WI38 (cell line): Measurements from ENCODE around the gene USP17L11.
"Not testable (repeated sequence)": the region's sequence is repeated elsewhere in the genome, so short reads cannot be mapped to it uniquely, and the experiment has no call there.

Experiments
- H3K4me3 ChIP-seq: 2 replicates; pipeline ENCODE4 v1.5.1; 2011; ENCODE audit warnings: low read depth, mild to moderate bottlenecking, control low read depth, low read length

The USP17L11 gene

DNA sequence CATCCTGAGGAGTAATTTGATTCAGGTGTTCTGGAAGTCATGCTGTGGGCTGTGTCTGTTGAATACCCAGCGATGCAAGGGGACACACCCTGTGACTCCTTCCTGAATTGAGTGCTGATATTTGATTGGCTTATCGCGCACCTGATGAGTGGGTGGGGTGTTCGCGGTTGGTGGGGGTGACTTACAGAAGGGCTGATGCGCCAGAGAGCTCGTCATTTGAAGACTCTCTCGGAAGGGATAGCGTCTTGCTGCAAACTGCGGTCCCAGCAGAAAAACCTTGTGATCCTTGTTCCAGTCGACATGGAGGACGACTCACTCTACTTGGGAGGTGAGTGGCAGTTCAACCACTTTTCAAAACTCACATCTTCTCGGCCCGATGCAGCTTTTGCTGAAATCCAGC lies at the start of gene USP17L11:
USP17L11 (plus strand) TSS at position 301 of the 400 bp plus-strand sequence; CDS start at position 301, 0 bp downstream.
- not testable (repeated sequence) for H3K4me3 ChIP-seq

DNA sequence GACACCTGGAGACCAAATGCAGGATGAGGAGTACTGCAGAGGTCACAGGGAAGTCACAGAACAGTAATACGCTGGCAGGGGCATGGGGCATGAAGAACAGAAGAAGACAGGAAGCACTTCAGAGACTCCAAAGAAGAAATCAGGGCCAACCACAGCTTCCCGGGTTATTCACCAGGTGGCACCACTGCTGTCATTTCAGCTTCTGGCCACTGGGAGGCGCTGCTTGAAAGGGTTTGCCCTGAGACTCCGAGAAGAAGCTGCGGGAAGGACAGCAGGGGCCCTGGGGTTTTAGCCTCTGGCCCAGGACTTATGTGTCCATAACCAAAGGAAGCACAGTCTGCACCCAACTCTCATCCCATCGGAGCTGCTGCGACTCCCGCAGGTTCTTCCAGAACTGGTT lies 49.2 kb upstream of the USP17L11 start:
- H3K4me3 ChIP-seq, result not testable (repeated sequence)

DNA sequence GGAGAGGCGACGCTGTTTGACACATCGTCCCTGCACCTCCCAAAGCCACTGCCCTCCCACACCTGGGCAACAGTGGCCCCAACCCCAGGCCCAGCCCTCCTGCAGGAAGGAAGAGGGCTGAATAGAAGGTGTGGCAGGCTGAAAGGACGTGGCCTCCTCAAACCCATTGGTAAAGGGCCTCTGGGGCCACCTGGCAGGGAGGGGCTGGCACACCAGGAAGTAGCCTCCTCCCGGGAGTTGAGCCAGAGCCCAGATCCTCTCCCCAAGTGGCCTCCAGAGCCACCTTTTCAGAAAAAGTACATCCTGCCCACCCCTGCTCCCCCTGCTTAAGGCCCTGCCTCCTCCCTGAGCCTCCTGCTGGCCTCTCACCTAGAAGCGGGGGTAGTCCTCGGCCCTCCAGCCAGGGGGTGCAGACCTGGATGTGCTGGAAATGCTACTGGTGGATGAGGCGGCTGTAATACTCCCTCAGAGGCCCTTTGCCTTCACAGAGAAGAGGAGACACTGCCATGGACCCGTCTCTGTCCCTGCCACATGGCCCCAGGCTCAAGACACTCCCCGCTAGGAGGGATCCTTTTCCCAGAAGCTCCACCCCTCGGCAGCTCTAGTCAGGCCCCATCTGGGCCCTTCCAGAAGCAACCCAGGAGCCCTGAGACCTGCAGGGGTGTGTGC lies 45.3 kb upstream of the USP17L11 start, which contains the start of gene FAM90A26:
FAM90A26 (plus strand) TSS at position 619 of the 669 bp plus-strand sequence. CDS start 2,764 bp downstream, outside the sequence.
- H3K4me3 ChIP-seq, result not testable (repeated sequence)

- not testable (repeated sequence) for H3K4me3 ChIP-seq
These were observed 4.8 kb upstream of the USP17L11 start, which contains the start of gene USP17L10 for GRCh38 chr4:9210357-9210756. Gene USP17L10 (plus strand): TSS chr4:9210657. CDS start chr4:9210657, 0 bp downstream.

DNA sequence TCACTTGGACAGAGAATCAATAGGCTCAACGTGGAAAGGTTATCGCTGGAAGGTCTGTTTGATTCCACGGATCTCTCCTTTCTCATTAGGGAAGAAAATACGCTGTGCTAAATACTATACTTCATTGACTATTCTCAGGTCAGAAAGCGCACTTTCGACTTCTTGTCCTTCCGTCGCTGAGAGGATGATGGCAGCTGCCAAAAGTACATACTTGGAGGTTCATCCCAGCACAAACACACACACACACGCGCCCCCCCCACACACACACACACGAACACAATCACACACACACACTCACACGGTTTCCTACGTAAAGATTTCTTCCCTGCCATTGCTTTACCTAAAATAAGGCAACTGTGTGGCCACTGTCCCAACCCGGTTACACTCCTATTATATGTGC lies 504 bp upstream of the USP17L11 start:
- not testable (repeated sequence) for H3K4me3 ChIP-seq

DNA sequence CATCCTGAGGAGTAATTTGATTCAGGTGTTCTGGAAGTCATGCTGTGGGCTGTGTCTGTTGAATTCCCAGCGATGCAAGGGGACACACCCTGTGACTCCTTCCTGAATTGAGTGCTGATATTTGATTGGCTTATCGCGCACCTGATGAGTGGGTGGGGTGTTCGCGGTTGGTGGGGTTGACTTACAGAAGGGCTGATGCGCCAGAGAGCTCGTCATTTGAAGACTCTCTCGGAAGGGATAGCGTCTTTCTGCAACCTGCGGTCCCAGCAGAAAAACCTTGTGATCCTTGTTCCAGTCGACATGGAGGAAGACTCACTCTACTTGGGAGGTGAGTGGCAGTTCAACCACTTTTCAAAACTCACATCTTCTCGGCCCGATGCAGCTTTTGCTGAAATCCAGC lies 4.6 kb downstream of the USP17L11 start, which contains the start of gene USP17L12:
USP17L12 (plus strand) TSS at position 301 of the 400 bp plus-strand sequence; CDS start at position 301, 0 bp downstream.
- not testable (repeated sequence) for H3K4me3 ChIP-seq

- H3K4me3 ChIP-seq, result not testable (repeated sequence)
These were observed 9.4 kb downstream of the USP17L11 start, which contains the start of gene USP17L13 for GRCh38 chr4:9224596-9224995. Gene USP17L13 (plus strand): TSS chr4:9224896. CDS start chr4:9224896, 0 bp downstream.

DNA sequence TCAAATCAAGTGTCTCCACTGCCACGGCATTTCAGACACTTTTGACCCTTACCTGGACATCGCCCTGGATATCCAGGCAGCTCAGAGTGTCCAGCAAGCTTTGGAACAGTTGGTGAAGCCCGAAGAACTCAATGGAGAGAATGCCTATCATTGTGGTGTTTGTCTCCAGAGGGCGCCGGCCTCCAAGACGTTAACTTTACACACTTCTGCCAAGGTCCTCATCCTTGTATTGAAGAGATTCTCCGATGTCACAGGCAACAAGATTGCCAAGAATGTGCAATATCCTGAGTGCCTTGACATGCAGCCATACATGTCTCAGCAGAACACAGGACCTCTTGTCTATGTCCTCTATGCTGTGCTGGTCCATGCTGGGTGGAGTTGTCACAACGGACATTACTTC lies 15.0 kb downstream of the USP17L11 start:
- not testable (repeated sequence) for H3K4me3 ChIP-seq

- not testable (repeated sequence) for H3K4me3 ChIP-seq
These were observed 18.9 kb downstream of the USP17L11 start, which contains the start of gene USP17L15 for GRCh38 chr4:9234085-9234484. Gene USP17L15 (plus strand): TSS chr4:9234385. CDS start chr4:9234385, 0 bp downstream.

- not testable (repeated sequence) for H3K4me3 ChIP-seq
These were observed 23.3 kb downstream of the USP17L11 start for GRCh38 chr4:9238461-9238860.

- not testable (repeated sequence) for H3K4me3 ChIP-seq
These were observed 28.4 kb downstream of the USP17L11 start, which contains the start of gene USP17L17 for GRCh38 chr4:9243579-9243978. Gene USP17L17 (plus strand): TSS chr4:9243879. CDS start chr4:9243879, 0 bp downstream.

DNA sequence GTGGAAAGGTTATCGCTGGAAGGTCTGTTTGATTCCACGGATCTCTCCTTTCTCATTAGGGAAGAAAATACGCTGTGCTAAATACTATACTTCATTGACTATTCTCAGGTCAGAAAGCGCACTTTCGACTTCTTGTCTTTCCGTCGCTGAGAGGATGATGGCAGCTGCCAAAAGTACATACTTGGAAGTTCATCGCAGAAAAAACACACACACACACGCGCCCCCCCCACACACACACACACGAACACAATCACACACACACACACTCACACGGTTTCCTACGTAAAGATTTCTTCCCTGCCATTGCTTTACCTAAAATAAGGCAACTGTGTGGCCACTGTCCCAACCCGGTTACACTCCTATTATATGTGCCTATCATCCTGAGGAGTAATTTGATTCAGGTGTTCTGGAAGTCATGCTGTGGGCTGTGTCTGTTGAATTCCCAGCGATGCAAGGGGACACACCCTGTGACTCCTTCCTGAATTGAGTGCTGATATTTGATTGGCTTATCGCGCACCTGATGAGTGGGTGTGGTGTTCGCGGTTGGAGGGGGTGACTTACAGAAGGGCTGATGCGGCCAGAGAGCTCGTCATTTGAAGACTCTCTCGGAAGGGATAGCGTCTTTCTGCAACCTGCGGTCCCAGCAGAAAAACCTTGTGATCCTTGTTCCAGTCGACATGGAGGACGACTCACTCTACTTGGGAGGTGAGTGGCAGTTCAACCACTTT lies 32.9 kb downstream of the USP17L11 start, which contains the start of gene USP17L18:
USP17L18 (plus strand) TSS at position 678 of the 728 bp plus-strand sequence; CDS start at position 678, 0 bp downstream.
- not testable (repeated sequence) for H3K4me3 ChIP-seq

GRCh38 chr4:9253078-9253477 lies 37.9 kb downstream of the USP17L11 start, which contains the start of gene USP17L19:
Gene USP17L19 (plus strand): TSS chr4:9253378. CDS start chr4:9253378, 0 bp downstream.
- H3K4me3 ChIP-seq, result not testable (repeated sequence)

GRCh38 chr4:9257824-9258223 lies 42.6 kb downstream of the USP17L11 start, which contains the start of gene USP17L20:
Gene USP17L20 (plus strand): TSS chr4:9258124. CDS start chr4:9258124, 0 bp downstream.
- not testable (repeated sequence) for H3K4me3 ChIP-seq

GRCh38 chr4:9262572-9262971 lies 47.4 kb downstream of the USP17L11 start, which contains the start of gene USP17L21:
Gene USP17L21 (plus strand): TSS chr4:9262872. CDS start chr4:9262872, 0 bp downstream.
- H3K4me3 ChIP-seq, result not testable (repeated sequence)
